ENCODE measurements around the gene CASP3. TPM values are rescaled to one million over a fixed set of nuclear protein-coding genes. Genes with fewer than 3 reads are reported as not detected.

CASP3 gene
- total RNA-seq, 4 donors from 2014 or later: 6.2 to 147 (median 35.1) TPM

DNA sequence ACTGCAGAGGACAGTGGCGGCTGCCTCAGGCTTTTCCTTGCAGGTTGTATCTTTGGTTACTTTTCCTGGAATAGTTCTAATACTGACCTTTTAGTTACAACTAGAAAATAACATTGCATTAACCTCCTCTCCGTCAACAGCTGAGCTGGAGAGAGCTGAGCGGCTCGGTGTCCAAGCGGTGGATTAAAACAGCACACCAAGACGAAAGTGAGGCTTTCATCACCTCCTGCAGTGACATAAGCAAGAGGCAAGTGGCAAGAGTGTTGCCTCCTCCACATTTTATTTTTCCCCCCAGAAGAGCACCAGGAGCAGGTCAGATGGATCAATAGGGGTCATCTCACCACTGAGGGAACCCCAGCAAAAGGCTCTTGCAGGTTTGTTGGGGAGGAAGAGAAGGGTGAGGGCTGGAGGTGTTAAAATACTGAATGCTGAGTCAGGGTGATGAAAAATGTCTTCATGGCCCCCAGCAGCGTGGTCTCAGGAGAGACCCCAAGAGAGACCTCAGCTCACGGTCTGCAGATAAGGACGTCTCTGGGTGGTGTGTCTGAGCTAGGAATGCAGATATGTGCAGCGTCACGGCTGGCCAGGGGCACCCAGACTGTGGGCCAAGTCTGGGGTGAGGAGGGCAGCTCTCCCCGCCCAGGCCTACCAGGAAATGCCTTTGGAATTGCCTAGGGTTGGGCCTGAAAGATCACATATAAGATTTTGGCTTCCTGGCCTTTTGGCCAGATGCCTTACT, 50.3 kb downstream of the CASP3 start:
- Histone ChIP-seq H3K4me3 (no peak overlapping the region), H3K27ac (no peak overlapping the region), H3K4me1 (no peaks in the 10 kb centered on the region), H3K27me3 (no peaks in the 10 kb centered on the region), H3K36me3 (no peaks in the 10 kb centered on the region), H3K9me3 (no peaks in the 10 kb centered on the region)
- DNase-seq: no peak
- 84 to 88% methylated on average over 1 to 12 of the region's 12 CpGs for WGBS, 2 donors (ENCODE audit: low coverage in 1 of 2)
- TF ChIP-seq, protein P1, sequence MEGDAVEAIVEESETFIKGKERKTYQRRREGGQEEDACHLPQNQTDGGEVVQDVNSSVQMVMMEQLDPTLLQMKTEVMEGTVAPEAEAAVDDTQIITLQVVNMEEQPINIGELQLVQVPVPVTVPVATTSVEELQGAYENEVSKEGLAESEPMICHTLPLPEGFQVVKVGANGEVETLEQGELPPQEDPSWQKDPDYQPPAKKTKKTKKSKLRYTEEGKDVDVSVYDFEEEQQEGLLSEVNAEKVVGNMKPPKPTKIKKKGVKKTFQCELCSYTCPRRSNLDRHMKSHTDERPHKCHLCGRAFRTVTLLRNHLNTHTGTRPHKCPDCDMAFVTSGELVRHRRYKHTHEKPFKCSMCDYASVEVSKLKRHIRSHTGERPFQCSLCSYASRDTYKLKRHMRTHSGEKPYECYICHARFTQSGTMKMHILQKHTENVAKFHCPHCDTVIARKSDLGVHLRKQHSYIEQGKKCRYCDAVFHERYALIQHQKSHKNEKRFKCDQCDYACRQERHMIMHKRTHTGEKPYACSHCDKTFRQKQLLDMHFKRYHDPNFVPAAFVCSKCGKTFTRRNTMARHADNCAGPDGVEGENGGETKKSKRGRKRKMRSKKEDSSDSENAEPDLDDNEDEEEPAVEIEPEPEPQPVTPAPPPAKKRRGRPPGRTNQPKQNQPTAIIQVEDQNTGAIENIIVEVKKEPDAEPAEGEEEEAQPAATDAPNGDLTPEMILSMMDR (IDR thresholded peaks at IDR 0.05): no peak
- TF ChIP-seq POLR2AphosphoS5 (IDR thresholded peaks at IDR 0.05): no peak
- TF ChIP-seq POLR2A (IDR thresholded peaks at IDR 0.05): no peak
- intact Hi-C loops (cut with DNase I; ENCODE audit: low total_unique reads): no loop called here
- in situ Hi-C loops (cut with MboI; ENCODE audit: low pct_ligation_motif_present in 1 of 4, low pct_unique_long_range_greater_than_20kb in 1 of 4, low sequenced_read_pairs in 3 of 4): no loop called here

DNA sequence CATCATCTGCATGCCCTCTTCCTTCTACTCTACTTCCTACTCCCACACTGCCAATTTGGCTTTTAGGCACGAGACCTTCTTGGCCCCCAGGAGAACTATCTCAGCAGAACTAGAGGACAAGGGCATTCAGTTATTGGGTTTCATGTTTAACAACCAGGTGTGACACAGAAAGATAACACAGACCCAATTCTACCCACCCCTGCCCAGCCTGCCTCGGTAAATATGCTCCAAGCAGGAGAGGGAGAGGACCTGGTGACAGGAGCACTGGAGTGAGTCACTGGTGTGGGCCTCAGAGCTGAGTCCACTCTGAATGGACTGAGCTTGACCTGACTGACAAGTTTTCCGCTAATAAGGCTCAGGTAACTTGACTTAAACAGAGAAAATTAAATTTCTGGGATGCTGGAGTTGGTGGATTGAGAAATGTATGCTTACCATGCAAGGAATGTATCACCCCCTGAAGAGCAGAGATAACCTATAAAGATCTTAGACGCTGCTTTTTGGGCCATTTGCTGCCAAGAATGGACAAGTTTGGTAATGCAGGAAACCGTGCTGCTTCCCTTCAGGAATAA, 52.5 kb downstream of the CASP3 start:
- Histone ChIP-seq H3K9me3 (no peaks in the 10 kb centered on the region), H3K36me3 (no peaks in the 10 kb centered on the region), H3K4me1 (no peaks in the 10 kb centered on the region), H3K4me3 (no peak overlapping the region), H3K27me3 (no peaks in the 10 kb centered on the region), H3K27ac (no peak overlapping the region)
- in situ Hi-C loops (cut with MboI; ENCODE audit: low pct_ligation_motif_present in 1 of 4, low pct_unique_long_range_greater_than_20kb in 1 of 4, low sequenced_read_pairs in 3 of 4) (no loop called here), intact Hi-C loops (cut with DNase I; ENCODE audit: low total_unique reads) (no loop called here)
- 43 to 72% methylated on average over 3 to 5 of the region's 5 CpGs for WGBS, 2 donors (ENCODE audit: low coverage in 1 of 2)
- DNase-seq: no peak
- TF ChIP-seq POLR2A (IDR thresholded peaks at IDR 0.05) (no peak), POLR2AphosphoS5 (IDR thresholded peaks at IDR 0.05) (no peak), EP300 (IDR thresholded peaks at IDR 0.05; ENCODE audit: low read depth) (no peak)
- TF ChIP-seq, protein P1 (IDR thresholded peaks at IDR 0.05): no peak

GRCh38 chr4:184596044-184596616, 53.1 kb downstream of the CASP3 start:
- H3K27me3 ChIP-seq: no peaks in the 10 kb centered on the region
- no peak overlapping the region for H3K27ac ChIP-seq
- H3K9me3 ChIP-seq: no peaks in the 10 kb centered on the region
- no peak overlapping the region for H3K4me3 ChIP-seq
- no peaks in the 10 kb centered on the region for H3K36me3 ChIP-seq
- intact Hi-C loops (cut with DNase I; ENCODE audit: low total_unique reads) (no loop called here), in situ Hi-C loops (cut with MboI; ENCODE audit: low pct_ligation_motif_present in 1 of 4, low pct_unique_long_range_greater_than_20kb in 1 of 4, low sequenced_read_pairs in 3 of 4) (no loop called here)
- 40 to 78% methylated on average over 2 to 8 of the region's 8 CpGs for WGBS, 2 donors (ENCODE audit: low coverage in 1 of 2)
- no peak for DNase-seq
- TF ChIP-seq, protein P1 (IDR thresholded peaks at IDR 0.05): no peak
- TF ChIP-seq POLR2AphosphoS5 (IDR thresholded peaks at IDR 0.05) (no peak), POLR2A (IDR thresholded peaks at IDR 0.05) (no peak), EP300 (IDR thresholded peaks at IDR 0.05; ENCODE audit: low read depth) (no peak)
- no peaks in the 10 kb centered on the region for H3K4me1 ChIP-seq

GRCh38 chr4:184595430-184595829, 53.8 kb downstream of the CASP3 start:
- H3K36me3 ChIP-seq: no peaks in the 10 kb centered on the region
- 89 to 94% methylated on average over 4 to 5 of the region's 5 CpGs for WGBS, 2 donors (ENCODE audit: low coverage in 1 of 2)
- in situ Hi-C loops (cut with MboI; ENCODE audit: low pct_ligation_motif_present in 1 of 4, low pct_unique_long_range_greater_than_20kb in 1 of 4, low sequenced_read_pairs in 3 of 4): no loop called here
- H3K27me3 ChIP-seq: no peaks in the 10 kb centered on the region
- no peak for DNase-seq
- H3K9me3 ChIP-seq: no peaks in the 10 kb centered on the region
- TF ChIP-seq, protein P1 (IDR thresholded peaks at IDR 0.05): no peak
- TF ChIP-seq POLR2A (IDR thresholded peaks at IDR 0.05) (no peak), EP300 (IDR thresholded peaks at IDR 0.05; ENCODE audit: low read depth) (no peak), POLR2AphosphoS5 (IDR thresholded peaks at IDR 0.05) (no peak)
- intact Hi-C loops (cut with DNase I; ENCODE audit: low total_unique reads): no loop called here
- H3K4me1 ChIP-seq: no peaks in the 10 kb centered on the region
- H3K4me3 ChIP-seq: no peak overlapping the region
- no peak overlapping the region for H3K27ac ChIP-seq
